Fibroblast of villous mesenchyme (primary cell): ENCODE results near the gene APOF. TPM values are rescaled to one million over a fixed set of nuclear protein-coding genes. Genes with fewer than 3 reads are reported as not detected.

Source experiments
- DNase-seq: peaks from one replicate; pipeline ENCODE4 v3.0.0-alpha.2; 2010; ENCODE audit warnings: low read depth
- H3K4me3 ChIP-seq: 2 replicates; pipeline ENCODE4 v1.5.1; 2011; ENCODE audit warnings: low read depth, mild to moderate bottlenecking, low read length
- total RNA-seq: library from RNA; depleted of rRNA; stranded (reverse); fragments of >200 nt; gene quantifications from 2 replicates; pipeline ENCODE4 v1.2.3, GENCODE V29; 2012
- TF ChIP-seq, protein P1 (sequence below): IDR thresholded peaks from 2 replicates; pipeline ENCODE4 v1.5.1; 2012; ENCODE audit warnings: low read depth, mild to moderate bottlenecking, low read length; ENCODE audit not compliant: insufficient read depth

APOF gene
- total RNA-seq, 1 donor = not detected

DNA sequence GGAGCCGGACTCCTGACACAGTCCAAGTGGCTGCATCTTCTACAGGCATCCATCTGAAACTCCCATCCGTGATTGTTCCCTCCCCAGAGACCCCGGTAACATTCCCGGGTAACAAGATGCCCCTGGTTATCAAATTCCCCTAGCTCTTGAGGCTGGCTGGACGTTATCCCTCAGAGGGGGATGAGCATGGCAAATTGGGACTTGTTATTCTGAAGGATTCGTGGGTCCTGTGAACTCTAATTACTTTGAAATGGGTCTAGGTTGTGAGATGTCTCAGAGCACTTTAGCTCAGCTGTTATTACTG, 28.2 kb downstream of the APOF start:
- TF ChIP-seq, protein P1, sequence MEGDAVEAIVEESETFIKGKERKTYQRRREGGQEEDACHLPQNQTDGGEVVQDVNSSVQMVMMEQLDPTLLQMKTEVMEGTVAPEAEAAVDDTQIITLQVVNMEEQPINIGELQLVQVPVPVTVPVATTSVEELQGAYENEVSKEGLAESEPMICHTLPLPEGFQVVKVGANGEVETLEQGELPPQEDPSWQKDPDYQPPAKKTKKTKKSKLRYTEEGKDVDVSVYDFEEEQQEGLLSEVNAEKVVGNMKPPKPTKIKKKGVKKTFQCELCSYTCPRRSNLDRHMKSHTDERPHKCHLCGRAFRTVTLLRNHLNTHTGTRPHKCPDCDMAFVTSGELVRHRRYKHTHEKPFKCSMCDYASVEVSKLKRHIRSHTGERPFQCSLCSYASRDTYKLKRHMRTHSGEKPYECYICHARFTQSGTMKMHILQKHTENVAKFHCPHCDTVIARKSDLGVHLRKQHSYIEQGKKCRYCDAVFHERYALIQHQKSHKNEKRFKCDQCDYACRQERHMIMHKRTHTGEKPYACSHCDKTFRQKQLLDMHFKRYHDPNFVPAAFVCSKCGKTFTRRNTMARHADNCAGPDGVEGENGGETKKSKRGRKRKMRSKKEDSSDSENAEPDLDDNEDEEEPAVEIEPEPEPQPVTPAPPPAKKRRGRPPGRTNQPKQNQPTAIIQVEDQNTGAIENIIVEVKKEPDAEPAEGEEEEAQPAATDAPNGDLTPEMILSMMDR = no peak
- peak overlapping the region; percentile 76 for H3K4me3 ChIP-seq
- DNase-seq = no peak

GRCh38 chr12:56333679-56334489, 28.8 kb downstream of the APOF start, which contains the start of gene PAN2:
TSS of gene PAN2 (minus strand) at chr12:56334000. CDS start at chr12:56333094, 906 bp downstream.
- DNase-seq = peak; percentile 98
- TF ChIP-seq, protein P1 = peak; percentile 66
- peak within 1 kb of the TSS; percentile 76 for H3K4me3 ChIP-seq

DNA sequence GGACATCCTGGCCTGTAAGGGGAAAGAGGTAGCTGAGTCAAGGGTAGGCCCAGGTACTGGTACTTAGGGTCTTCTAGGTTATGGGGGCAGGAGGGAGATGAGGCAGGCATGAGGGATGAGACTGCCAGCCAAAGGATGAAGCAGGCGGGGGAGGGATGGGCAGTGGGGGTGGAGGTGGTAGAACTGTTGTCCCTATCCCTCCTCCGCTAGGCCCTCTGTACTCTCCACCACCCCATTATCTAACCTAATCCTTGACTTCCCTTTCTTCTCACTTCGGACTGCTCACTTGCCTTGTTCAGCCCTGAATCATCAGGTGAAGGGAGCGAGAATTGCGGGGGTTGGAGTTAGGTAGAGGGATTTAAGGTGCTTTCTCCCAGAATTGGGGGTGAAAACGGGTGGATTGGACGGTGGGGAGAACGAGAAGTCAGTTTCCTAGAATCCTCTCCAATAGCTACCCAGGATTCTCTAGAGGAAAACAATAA, 29.4 kb downstream of the APOF start:
- H3K4me3 ChIP-seq = peak overlapping the region; percentile 76
- TF ChIP-seq, protein P1 = no peak
- no peak for DNase-seq

DNA sequence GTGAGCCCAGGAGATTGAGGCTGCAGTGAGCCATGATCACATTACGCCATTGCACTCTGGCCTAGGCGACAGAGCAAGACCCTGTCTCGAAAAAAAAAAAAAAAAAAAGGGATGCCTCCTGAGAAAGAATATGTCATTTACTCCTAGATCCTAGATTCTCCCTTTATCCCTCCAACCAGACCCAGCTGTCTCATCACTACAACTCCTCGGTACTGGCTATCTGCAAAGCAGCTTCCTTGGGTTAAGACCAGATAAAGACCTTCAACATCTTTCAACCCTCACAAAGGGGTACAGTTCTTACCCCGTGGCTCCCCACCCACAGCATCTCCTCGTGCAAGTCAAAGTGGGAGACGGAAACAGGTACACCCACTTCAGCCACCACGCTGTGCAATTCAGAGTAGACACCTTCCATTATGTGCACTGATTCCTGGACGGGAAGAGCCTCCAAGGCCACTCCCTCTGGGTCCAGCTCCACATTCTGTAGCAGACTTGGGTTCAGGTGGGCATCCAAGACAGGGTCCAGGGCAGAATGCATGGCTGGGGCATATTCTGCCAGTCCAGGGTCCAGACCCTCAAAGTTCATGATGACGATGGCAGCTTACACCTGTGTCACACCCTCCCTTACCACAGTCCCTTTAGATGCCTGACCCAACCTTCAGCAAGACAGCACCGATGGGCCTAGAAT, 30.0 kb downstream of the APOF start:
- no peak for DNase-seq
- H3K4me3 ChIP-seq = peak overlapping the region; percentile 76
- TF ChIP-seq, protein P1 = no peak

- TF ChIP-seq, protein P1 = no peak
- no peak overlapping the region for H3K4me3 ChIP-seq
- DNase-seq = no peak
Measured at GRCh38 chr12:56330936-56331490, 31.6 kb downstream of the APOF start.

- H3K4me3 ChIP-seq = no peak overlapping the region
- DNase-seq = no peak
- TF ChIP-seq, protein P1 = no peak
Measured at GRCh38 chr12:56326533-56326932, 36.1 kb downstream of the APOF start.
